Measurements from ENCODE around the gene AP1G1.

Gene AP1G1

GRCh38 chr16:71851746-71852145 lies 43.1 kb upstream of the AP1G1 start:
- TF ChIP-seq CTCF (IDR thresholded peaks at IDR 0.05; ENCODE audit: insufficient read depth, low read depth, low read length, missing control alignments): no peak
- H3K4me3 ChIP-seq (ENCODE audit: low read depth, low read length): no peak overlapping the region
- no peak for DNase-seq (ENCODE audit: low read depth)

GRCh38 chr16:71848622-71849021 lies 40.0 kb upstream of the AP1G1 start:
- DNase-seq (ENCODE audit: low read depth): no peak
- H3K4me3 ChIP-seq (ENCODE audit: low read depth, low read length): no peak overlapping the region
- TF ChIP-seq CTCF (IDR thresholded peaks at IDR 0.05; ENCODE audit: insufficient read depth, low read depth, low read length, missing control alignments): no peak

GRCh38 chr16:71847096-71847495 lies 38.5 kb upstream of the AP1G1 start:
- DNase-seq (ENCODE audit: low read depth): peak; percentile 69
- TF ChIP-seq CTCF (IDR thresholded peaks at IDR 0.05; ENCODE audit: insufficient read depth, low read depth, low read length, missing control alignments): no peak
- peak overlapping the region; percentile 79 for H3K4me3 ChIP-seq (ENCODE audit: low read depth, low read length)

- no peak for TF ChIP-seq CTCF (IDR thresholded peaks at IDR 0.05; ENCODE audit: insufficient read depth, low read depth, low read length, missing control alignments)
- peak; percentile 76 for DNase-seq (ENCODE audit: low read depth)
These were observed 37.8 kb upstream of the AP1G1 start for GRCh38 chr16:71846431-71846830.

GRCh38 chr16:71845639-71846430 lies 37.2 kb upstream of the AP1G1 start, which contains the start of gene ATXN1L:
ATXN1L (plus strand) TSS chr16:71845976; CDS start chr16:71849741, 3,765 bp downstream.
- H3K4me3 ChIP-seq (ENCODE audit: low read depth, low read length): peak within 1 kb of the TSS; percentile 79
- TF ChIP-seq CTCF (IDR thresholded peaks at IDR 0.05; ENCODE audit: insufficient read depth, low read depth, low read length, missing control alignments): no peak
- DNase-seq (ENCODE audit: low read depth): peak; percentile 97

More at GRCh38 chr16:71846431-71846830, 37.8 kb upstream of the AP1G1 start:
- peak overlapping the region; percentile 79 for H3K4me3 ChIP-seq (ENCODE audit: low read depth, low read length)

GRCh38 chr16:71843572-71843971 lies 34.9 kb upstream of the AP1G1 start:
- H3K4me3 ChIP-seq (ENCODE audit: low read depth, low read length): peak overlapping the region; percentile 12; the same call in 1 of the 2 replicates
- peak; percentile 76 for DNase-seq (ENCODE audit: low read depth)
- TF ChIP-seq CTCF (IDR thresholded peaks at IDR 0.05; ENCODE audit: insufficient read depth, low read depth, low read length, missing control alignments): no peak

All from GM12865 (cell line).